AG10803 (cell line): Measurements from ENCODE around the gene NOTCH2.

Source experiments
- DNase-seq: peaks from one replicate; pipeline ENCODE4 v3.0.0; 2010; ENCODE audit warnings: low read depth
- H3K4me3 ChIP-seq: 2 replicates; pipeline ENCODE4 v1.5.1; 2011; ENCODE audit warnings: mild to moderate bottlenecking, low read length, control low read depth
- TF ChIP-seq, protein P1 (sequence below): conservative IDR thresholded peaks from 2 replicates; pipeline ENCODE4 v1.5.1; 2011; ENCODE audit warnings: mild to moderate bottlenecking, low read length, control low read depth, inconsistent platforms

Gene NOTCH2

GRCh38 chr1:119908661-119909060 is 160.8 kb downstream of the NOTCH2 start:
- H3K4me3 ChIP-seq = no peak overlapping the region
- DNase-seq = no peak
- TF ChIP-seq, protein P1, sequence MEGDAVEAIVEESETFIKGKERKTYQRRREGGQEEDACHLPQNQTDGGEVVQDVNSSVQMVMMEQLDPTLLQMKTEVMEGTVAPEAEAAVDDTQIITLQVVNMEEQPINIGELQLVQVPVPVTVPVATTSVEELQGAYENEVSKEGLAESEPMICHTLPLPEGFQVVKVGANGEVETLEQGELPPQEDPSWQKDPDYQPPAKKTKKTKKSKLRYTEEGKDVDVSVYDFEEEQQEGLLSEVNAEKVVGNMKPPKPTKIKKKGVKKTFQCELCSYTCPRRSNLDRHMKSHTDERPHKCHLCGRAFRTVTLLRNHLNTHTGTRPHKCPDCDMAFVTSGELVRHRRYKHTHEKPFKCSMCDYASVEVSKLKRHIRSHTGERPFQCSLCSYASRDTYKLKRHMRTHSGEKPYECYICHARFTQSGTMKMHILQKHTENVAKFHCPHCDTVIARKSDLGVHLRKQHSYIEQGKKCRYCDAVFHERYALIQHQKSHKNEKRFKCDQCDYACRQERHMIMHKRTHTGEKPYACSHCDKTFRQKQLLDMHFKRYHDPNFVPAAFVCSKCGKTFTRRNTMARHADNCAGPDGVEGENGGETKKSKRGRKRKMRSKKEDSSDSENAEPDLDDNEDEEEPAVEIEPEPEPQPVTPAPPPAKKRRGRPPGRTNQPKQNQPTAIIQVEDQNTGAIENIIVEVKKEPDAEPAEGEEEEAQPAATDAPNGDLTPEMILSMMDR = no peak

DNA sequence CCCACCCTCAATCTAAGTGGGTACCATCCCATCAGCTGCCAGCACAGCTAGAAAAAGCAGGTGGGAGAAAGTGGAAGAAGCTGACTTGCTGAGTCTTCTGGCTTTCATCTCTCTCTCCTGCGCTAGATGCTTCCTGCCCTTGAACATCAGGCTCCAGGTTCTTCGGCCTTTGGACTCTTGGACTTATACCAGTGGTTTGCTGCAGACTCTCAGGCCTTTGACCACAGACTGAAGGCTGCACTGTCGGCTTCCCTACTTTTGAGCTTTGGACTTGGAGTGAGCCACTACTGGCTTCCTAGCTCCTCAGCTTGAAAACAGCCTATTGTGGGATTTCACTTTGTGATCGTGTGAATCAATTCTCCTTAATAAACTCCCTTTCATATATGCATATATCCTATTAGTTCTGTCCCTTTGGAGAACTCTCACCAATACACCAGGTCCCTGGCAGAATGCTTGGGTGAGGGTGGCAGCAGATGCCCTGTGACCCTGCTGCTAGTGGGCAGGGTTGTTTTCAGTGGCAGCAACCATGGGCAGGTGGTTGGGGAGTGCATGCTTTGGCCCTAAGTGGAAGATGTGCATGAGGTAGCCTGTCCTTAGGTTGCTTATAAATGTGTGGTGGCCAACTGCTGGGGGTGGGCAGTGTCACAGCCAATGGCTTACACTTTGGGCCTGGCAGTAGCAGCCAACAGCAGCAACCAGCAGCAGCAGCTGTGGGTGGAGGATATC is 162.4 kb downstream of the NOTCH2 start:
- DNase-seq = no peak
- H3K4me3 ChIP-seq = no peak overlapping the region
- TF ChIP-seq, protein P1 = no peak

DNA sequence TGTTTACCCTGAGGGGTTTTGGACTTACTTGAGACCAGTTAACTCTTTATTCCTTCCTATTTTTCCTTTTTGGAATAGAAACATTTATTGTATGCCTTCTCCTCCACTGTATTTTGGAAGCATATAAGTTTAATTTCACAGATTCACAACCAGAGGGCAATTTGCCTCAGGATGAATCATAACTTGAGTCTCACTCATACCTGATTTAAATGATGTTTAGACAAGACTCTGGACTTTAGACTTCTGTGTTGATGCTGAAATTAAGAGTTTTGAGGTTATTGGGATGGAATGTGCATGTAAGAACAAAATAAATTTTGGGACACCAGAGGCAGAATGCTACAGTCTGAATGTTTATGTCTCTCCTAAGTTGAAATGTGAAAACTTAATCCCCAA is 166.0 kb downstream of the NOTCH2 start:
- no peak overlapping the region for H3K4me3 ChIP-seq
- DNase-seq = no peak
- TF ChIP-seq, protein P1 = no peak

GRCh38 chr1:119902775-119903442 is 166.6 kb downstream of the NOTCH2 start:
- H3K4me3 ChIP-seq = no peak overlapping the region
- TF ChIP-seq, protein P1 = no peak
- DNase-seq = no peak

- no peak for DNase-seq
- TF ChIP-seq, protein P1 = no peak
- H3K4me3 ChIP-seq = no peak overlapping the region
Measured at GRCh38 chr1:119898981-119899720, 170.3 kb downstream of the NOTCH2 start.

GRCh38 chr1:119898530-119898929 is 170.9 kb downstream of the NOTCH2 start:
- no peak for DNase-seq
- no peak overlapping the region for H3K4me3 ChIP-seq
- TF ChIP-seq, protein P1 = no peak
